Measurements from ENCODE around the gene PALM3. TPM values are rescaled to one million over a fixed set of nuclear protein-coding genes. Genes with fewer than 3 reads are reported as not detected.

PALM3 gene, protein sequence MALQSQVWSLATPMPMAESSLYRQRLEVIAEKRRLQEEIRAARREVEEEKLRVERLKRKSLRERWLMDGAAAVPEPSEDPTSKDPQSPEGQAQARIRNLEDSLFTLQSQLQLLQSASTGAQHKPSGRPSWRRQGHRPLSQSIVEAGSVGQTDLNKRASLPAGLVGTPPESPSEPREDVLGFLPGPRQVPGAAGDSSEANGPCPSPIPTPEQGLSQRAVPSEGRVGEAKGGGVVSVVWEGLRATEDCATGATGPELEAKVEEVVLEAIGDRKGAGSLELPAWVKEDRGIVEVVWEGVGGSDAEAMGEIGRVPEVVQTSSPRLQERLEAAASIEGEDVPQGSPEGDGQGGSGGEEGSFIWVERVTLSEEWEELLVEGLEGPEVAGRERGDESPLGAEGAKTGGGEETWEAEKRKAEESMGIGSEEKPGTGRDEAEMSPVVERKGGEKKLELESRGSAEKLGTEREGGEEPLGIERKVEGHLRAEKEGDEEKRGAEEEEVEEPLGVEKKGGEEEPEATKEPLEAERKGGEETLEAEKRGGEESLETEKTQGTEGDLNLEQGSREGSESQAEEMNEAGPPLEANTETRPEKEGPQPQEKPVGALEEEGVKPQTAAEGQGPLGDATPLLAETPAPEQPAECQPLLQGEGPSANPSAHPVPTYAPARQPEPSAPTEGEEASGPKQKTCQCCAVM
- total RNA-seq: not detected in 2 replicates

DNA sequence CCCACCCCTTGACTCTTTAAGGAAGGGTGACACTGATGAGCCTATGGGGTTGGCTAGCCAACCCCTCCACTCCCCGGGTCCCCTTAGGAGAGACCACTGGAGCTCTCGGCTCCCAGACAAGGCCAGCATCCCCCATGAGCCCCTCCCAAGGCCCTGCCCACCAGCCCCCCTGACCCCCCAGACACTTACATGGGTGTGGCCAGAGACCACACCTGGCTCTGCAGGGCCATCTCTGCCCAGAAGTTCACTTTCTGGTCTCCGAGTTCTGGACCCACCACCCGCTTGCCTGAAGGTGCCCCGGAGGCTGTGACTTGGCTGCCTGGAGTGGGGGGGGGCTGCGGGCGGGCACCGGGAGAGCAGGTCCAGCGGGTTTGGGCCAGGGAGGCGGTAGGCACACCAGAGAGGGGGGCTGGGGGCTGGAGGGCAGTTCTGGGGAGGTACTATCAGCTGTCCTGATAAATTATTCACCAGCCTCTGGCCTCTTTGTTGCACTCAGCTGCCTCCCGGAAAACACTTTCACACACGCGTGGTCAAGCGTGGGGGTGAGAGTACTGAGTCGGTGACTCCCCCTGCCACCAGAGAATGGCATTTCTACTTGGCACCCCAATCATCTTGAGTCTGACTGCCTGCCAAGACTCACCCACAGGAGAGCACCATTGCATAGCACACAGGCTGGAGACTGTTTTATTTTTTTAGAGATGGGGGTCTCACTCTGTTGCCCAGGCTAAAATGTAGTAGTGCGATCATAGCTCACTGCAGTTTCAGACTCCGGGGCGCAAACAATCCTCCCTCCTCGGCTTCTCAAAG, at the start of gene PALM3:
TSS of gene PALM3 (minus strand) at position 326 of the 807 bp plus-strand sequence. CDS start at position 230, 96 bp downstream.

DNA sequence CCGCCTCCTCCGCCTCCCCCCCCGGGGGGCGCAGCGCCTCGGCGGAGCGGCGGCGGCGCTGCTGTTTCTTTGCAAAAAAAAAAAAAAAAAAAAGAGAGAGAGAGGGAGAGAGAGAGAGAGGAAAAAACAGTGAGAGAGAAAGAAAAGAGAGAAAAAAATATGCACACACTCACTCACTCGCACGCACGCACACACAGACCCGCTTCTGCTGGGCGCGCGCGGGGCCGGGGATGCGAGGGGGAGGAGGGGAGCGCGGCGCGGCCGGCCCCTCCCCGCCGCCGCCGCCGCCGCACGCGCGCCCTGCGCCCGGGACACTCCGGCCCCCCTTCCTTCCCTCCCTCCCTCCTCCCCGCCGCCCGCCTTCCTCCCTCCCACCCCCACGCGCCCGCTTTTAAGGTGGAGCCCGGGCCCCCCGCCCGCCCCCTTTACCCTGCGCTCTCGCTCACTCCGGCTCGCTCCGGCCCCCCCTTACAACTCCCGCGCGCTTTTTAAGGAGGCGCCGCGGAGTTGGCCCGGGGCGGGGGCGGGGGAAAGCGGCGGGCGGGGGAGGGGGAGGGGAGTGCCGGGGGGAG, 28.7 kb upstream of the PALM3 start, which contains the start of gene SAMD1:
TSS of gene SAMD1 (minus strand) at position 243 of the 572 bp plus-strand sequence.

GRCh38 chr19:14085309-14085995, 23.6 kb upstream of the PALM3 start, which contains the start of gene C19orf67:
Gene C19orf67 (minus strand): TSS chr19:14085783. CDS start chr19:14085627, 156 bp downstream.

GRCh38 chr19:14072535-14073260, 10.8 kb upstream of the PALM3 start, which contains the start of gene MISP3:
Gene MISP3 (plus strand): TSS chr19:14072786. CDS start chr19:14073310, 524 bp downstream.

DNA sequence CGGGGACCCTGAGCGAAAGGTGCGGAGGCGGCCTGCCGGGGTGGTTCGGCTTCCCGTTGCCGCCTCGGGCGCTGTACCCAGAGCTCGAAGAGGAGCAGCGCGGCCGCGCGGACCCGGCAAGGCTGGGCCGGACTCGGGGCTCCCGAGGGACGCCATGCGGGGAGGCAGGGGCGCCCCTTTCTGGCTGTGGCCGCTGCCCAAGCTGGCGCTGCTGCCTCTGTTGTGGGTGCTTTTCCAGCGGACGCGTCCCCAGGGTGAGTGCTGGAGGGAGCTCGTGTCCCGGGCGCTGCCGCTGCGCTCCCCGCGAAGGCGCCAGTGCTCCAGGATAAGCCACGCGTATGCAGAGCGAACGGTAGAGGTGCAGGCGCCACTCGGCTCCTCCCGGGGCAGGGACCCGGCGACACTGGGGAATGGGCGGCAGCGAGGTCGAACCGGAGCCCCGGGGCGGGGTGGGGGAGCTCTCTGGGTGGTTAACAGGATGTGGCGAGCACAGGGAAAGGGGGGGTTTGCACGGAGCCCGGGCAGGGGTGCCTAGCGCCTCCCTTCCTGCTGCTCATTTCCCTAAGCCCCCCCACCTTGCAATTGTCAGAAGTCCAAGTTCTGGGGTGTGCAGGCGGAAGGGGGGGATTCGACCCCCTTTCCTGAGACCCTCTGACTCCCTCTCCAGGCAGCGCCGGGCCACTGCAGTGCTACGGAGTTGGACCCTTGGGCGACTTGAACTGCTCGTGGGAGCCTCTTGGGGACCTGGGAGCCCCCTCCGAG, 30.0 kb downstream of the PALM3 start, which contains the start of gene IL27RA:
TSS of gene IL27RA (plus strand) at position 44 of the 762 bp plus-strand sequence. CDS start at position 155, 111 bp downstream.

DNA sequence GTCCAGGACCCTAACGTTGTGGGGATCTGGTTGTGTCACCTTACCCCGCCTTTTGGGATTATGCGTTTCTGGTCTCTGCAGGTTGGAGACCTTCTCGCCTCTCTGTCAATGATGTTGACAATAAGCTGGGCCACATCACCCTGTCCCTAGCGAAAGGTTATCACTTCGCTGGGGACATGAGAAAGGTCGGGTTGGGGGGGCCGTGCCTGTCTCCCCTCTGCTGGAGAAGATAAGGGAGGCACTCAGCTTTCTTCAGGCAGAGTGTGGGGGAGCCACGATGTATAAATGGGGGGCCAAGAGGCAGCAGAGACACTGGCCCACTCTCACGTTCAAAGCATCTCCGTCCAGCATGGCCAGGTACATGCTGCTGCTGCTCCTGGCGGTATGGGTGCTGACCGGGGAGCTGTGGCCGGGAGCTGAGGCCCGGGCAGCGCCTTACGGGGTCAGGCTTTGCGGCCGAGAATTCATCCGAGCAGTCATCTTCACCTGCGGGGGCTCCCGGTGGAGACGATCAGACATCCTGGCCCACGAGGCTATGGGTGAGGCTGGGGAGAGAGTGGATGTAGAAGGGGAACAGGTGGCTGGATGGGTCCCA, 33.9 kb downstream of the PALM3 start, which contains the start of gene RLN3:
TSS of gene RLN3 (plus strand) at position 293 of the 595 bp plus-strand sequence. CDS start at position 350, 57 bp downstream.

DNA sequence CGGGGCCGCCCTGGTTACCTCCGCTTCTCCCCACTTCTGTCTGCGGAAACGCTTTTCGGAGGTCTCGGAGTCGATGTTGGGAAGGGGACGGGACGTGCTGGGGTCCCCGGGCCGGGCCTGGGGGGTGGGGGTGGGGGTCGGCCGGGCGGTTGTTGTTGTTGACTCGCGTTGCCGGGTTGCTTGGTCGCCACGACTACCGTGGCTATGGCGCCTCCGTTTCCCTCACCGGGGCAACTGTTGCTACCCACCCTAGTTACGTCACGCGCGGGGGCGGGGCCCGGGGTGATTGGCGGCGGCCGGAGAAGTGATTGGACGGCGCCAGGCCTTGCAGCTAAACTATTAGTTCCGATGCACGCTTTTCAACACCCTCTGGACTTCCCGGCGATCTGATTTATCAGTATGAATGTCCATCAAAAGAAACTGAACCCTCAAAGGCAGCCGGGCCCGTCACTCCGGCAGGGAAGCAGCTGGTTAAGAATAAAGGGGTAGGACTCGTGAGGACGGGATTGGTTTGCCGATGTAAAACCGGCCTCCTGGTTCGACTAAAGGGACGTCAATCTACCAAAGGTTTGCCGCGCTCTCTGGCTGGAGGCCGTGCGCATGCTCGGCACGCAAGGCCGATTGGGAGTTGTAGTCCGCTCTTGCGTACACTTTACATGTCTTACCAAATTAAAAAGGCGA, 55.7 kb downstream of the PALM3 start, which contains the start of gene RFX1:
TSS of gene RFX1 (minus strand) at position 236 of the 681 bp plus-strand sequence. CDS start 12,477 bp downstream, outside the sequence.

Other genes starting within 250 kb of the PALM3 start
- gene NANOS3, start 184.9 kb downstream of the PALM3 start, total RNA-seq: 0.39 TPM in 1 of 2 replicates, not detected in the other
- gene BRME1, start 156.0 kb downstream of the PALM3 start, total RNA-seq: 0.04 TPM in 1 of 2 replicates, not detected in the other
- gene CC2D1A, start 155.9 kb downstream of the PALM3 start, total RNA-seq: 19.5 and 24.7 TPM in 2 replicates
- gene PODNL1, start 123.7 kb downstream of the PALM3 start, total RNA-seq: 0.16 and 0.23 TPM in 2 replicates
- 29.4 and 34.6 TPM in 2 replicates for gene DCAF15, start 109.6 kb downstream of the PALM3 start, total RNA-seq
- 2.6 and 2.8 TPM in 2 replicates for gene RFX1, start 55.8 kb downstream of the PALM3 start, total RNA-seq
- gene RLN3, start 33.9 kb downstream of the PALM3 start, total RNA-seq: not detected in 2 replicates
- gene IL27RA, start 30.3 kb downstream of the PALM3 start, total RNA-seq: 7.1 and 9.0 TPM in 2 replicates
- 0.08 and 1.5 TPM in 2 replicates for gene MISP3, start 10.7 kb upstream of the PALM3 start, total RNA-seq
- gene C19orf67, start 23.7 kb upstream of the PALM3 start, total RNA-seq: not detected in 2 replicates
- 24.2 and 25.8 TPM in 2 replicates for gene SAMD1, start 28.7 kb upstream of the PALM3 start, total RNA-seq
- gene PRKACA, start 55.7 kb upstream of the PALM3 start, total RNA-seq: 32.6 and 36.2 TPM in 2 replicates
- gene ASF1B, start 74.5 kb upstream of the PALM3 start, total RNA-seq: 9.4 and 43.2 TPM in 2 replicates
- gene ADGRL1, start 144.1 kb upstream of the PALM3 start, total RNA-seq: 1.2 and 2.3 TPM in 2 replicates